Stimulated activated CD4-positive, alpha-beta T cell treated with anti-CD3 and anti-CD28 coated beads, Interleukin-12 subunit alpha, Interleukin-12 subunit beta, amount 100 ng/mL, for 48 hours (primary cell): ENCODE data around the gene TMEM123.

Experiments
- DNase-seq, 3 donors: peaks; one replicate each; pipeline ENCODE4 v3.0.0-alpha.2; 2020; ENCODE audit warnings: low read depth in 2 of 3, low spot score in 1 of 3

TMEM123 gene

GRCh38 chr11:102367364-102367763, 85.2 kb downstream of the TMEM123 start:
- no peak for DNase-seq

- no peak for DNase-seq
Measured at GRCh38 chr11:102364991-102365390, 87.6 kb downstream of the TMEM123 start.

- no peak for DNase-seq
Measured at GRCh38 chr11:102361086-102362031, 91.2 kb downstream of the TMEM123 start.

GRCh38 chr11:102360681-102361080, 91.9 kb downstream of the TMEM123 start:
- DNase-seq = no peak

GRCh38 chr11:102359372-102359771, 93.2 kb downstream of the TMEM123 start:
- no peak for DNase-seq

DNA sequence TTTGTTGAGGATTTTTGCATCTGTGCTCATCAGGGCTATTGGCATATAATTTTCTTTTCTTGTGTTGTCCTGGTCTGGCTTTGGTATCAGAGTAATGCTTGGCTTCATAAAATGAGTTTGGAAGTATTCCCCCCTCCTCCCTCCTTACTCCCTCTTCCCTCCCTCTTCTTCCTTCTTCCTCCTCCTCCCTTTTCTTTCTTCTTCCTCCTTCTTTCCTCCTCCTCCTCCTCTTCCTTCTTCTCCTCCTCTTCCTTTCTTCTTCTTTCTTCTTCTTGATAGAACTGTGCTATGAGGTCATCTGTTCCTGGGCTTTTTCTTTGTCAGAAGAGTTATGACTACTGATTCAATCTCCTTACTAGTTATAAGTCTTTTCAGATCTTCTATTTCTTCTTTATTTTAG, 95.4 kb downstream of the TMEM123 start:
- DNase-seq = no peak

GRCh38 chr11:102347462-102348370, 104.8 kb downstream of the TMEM123 start:
- DNase-seq = no peak

DNA sequence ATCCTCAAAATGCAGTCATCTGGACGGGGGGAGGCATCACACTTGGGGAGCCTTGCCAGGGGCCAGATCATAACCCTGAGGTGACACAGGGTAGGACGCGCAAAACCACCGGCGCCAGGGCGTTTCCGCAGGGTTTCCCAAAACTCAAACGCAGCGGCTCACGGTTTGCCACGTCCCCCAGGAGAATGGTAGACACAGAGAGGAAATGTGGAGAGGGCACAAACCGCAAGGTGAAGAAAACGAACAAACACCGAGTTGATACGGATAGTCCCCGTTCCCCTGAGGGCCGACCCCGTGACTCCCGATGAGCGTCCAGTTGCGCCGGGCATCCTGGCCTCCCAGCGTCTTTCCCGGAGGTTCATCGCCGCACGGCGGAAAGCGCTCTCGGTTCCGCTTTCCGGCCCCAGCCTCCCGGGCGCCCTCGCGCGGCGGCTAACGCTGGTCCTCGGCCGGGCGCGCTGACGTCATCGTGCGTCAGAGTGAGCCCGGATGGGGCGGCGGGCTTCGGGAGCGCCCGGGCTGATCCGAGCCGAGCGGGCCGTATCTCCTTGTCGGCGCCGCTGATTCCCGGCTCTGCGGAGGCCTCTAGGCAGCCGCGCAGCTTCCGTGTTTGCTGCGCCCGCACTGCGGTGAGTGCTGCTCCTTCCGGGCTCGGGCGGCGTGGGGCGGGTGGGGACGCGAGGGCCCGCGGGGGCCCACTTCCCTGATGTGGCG, 105.7 kb downstream of the TMEM123 start, which contains the start of gene BIRC2:
Gene BIRC2 (plus strand): TSS at position 467 of the 714 bp plus-strand sequence. CDS start 2,641 bp downstream, outside the sequence.
- peak; percentile 93 to 95 (median 93) for DNase-seq

GRCh38 chr11:102346456-102346747, 106.2 kb downstream of the TMEM123 start:
- DNase-seq = no peak
